DND-41 (cell line): ENCODE results near the gene NTMT1.

Experiments
- EZH2 ChIP-seq: IDR thresholded peaks from 3 replicates; pipeline ENCODE4 v1.6.1; 2012; ENCODE audit warnings: borderline replicate concordance, low read depth, mild to moderate bottlenecking, moderate library complexity, low read length, inconsistent platforms; ENCODE audit not compliant: severe bottlenecking
- TF ChIP-seq, protein P1 (sequence below): IDR thresholded peaks from 2 replicates; pipeline ENCODE4 v1.5.1; 2012; ENCODE audit warnings: borderline replicate concordance, low read length, moderate library complexity, mild to moderate bottlenecking; ENCODE audit not compliant: poor library complexity, severe bottlenecking; ENCODE audit errors: extremely low read depth

DNA sequence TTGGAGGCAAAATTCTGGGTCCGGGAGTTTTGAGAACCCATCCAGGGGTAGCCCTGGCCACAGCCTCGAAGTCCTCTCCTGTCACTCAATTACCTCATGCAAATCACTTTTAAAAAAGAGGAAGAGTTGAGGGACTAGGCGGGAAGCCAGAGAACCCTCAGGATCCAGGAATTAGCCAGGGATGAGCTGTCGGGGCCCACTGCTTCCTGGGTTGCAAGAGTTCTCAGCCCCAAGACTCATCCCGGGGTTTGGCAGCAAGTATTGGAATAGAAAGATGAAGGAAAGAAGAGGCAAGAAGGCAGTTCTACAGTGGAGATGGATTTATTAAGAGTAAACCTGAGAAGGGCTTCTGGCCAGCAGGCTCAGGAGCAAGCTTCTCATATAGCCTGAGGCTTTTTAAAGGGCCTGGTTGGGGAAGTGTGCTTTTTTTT, 30.6 kb upstream of the NTMT1 start:
- TF ChIP-seq, protein P1, sequence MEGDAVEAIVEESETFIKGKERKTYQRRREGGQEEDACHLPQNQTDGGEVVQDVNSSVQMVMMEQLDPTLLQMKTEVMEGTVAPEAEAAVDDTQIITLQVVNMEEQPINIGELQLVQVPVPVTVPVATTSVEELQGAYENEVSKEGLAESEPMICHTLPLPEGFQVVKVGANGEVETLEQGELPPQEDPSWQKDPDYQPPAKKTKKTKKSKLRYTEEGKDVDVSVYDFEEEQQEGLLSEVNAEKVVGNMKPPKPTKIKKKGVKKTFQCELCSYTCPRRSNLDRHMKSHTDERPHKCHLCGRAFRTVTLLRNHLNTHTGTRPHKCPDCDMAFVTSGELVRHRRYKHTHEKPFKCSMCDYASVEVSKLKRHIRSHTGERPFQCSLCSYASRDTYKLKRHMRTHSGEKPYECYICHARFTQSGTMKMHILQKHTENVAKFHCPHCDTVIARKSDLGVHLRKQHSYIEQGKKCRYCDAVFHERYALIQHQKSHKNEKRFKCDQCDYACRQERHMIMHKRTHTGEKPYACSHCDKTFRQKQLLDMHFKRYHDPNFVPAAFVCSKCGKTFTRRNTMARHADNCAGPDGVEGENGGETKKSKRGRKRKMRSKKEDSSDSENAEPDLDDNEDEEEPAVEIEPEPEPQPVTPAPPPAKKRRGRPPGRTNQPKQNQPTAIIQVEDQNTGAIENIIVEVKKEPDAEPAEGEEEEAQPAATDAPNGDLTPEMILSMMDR = no peak
- no peak for TF ChIP-seq EZH2
